ENCODE results near the gene ARHGAP32. TPM values are rescaled to one million over a fixed set of nuclear protein-coding genes. Genes with fewer than 3 reads are reported as not detected.

ARHGAP32 gene
- total RNA-seq, 4 donors from 2014 or later, result 10.0 to 53.7 (median 34.1) TPM

GRCh38 chr11:128948583-128948982, 243.5 kb downstream of the ARHGAP32 start:
- DNase-seq, result no peak
- Histone ChIP-seq H3K4me1 (no peaks in the 10 kb centered on the region), H3K4me3 (no peak overlapping the region), H3K27ac (no peak overlapping the region), H3K27me3 (no peaks in the 10 kb centered on the region), H3K9me3 (no peaks in the 10 kb centered on the region), H3K36me3 (no peaks in the 10 kb centered on the region)
- TF ChIP-seq POLR2A (IDR thresholded peaks at IDR 0.05) (no peak), CTCF (IDR thresholded peaks at IDR 0.05) (no peak)
- intact Hi-C loops (cut with DNase I; ENCODE audit: low total_unique reads), result no loop called here

DNA sequence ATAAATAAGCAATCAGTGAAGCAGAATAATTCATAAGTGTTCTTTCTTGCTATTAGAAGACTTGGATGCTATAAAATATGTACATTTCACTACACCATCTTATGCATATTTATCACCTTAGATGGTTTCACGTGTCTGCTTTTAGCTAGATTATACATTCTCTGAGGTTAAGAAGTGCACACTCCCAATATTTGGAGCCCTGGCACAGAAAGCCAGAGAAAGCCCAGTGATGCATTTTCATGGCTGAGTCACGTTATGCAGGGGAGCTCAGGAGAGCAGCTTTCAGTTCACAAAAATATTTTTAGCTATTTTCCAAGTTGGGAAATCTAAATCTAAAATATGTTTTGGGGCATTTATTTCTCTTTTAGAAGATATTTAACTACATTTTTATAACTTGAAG, 244.4 kb downstream of the ARHGAP32 start:
- H3K36me3 ChIP-seq, result no peaks in the 10 kb centered on the region
- DNase-seq, result no peak
- H3K27me3 ChIP-seq, result no peaks in the 10 kb centered on the region
- H3K27ac ChIP-seq, result no peak overlapping the region
- TF ChIP-seq POLR2A (IDR thresholded peaks at IDR 0.05) (no peak), CTCF (IDR thresholded peaks at IDR 0.05) (no peak)
- no peak overlapping the region for H3K4me3 ChIP-seq
- no peaks in the 10 kb centered on the region for H3K4me1 ChIP-seq
- intact Hi-C loops (cut with DNase I; ENCODE audit: low total_unique reads), result no loop called here
- no peaks in the 10 kb centered on the region for H3K9me3 ChIP-seq

GRCh38 chr11:128946648-128947047, 245.5 kb downstream of the ARHGAP32 start:
- H3K27me3 ChIP-seq, result no peaks in the 10 kb centered on the region
- no peak for DNase-seq
- intact Hi-C loops (cut with DNase I; ENCODE audit: low total_unique reads), result no loop called here
- H3K9me3 ChIP-seq, result no peaks in the 10 kb centered on the region
- H3K36me3 ChIP-seq, result no peaks in the 10 kb centered on the region
- H3K27ac ChIP-seq, result no peak overlapping the region
- no peak for TF ChIP-seq CTCF (IDR thresholded peaks at IDR 0.05)
- no peak overlapping the region for H3K4me3 ChIP-seq
- no peaks in the 10 kb centered on the region for H3K4me1 ChIP-seq

- intact Hi-C loops (cut with DNase I; ENCODE audit: low total_unique reads), result no loop called here
Measured at GRCh38 chr11:128943428-128943976, 248.6 kb downstream of the ARHGAP32 start.

More at GRCh38 chr11:128943428-128943976, 248.6 kb downstream of the ARHGAP32 start:
- DNase-seq, result no peak
- TF ChIP-seq CTCF (IDR thresholded peaks at IDR 0.05), result no peak
- no peak for TF ChIP-seq POLR2A (IDR thresholded peaks at IDR 0.05)
- no peak overlapping the region for H3K4me3 ChIP-seq
- H3K4me1 ChIP-seq, result no peaks in the 10 kb centered on the region
- H3K27me3 ChIP-seq, result no peaks in the 10 kb centered on the region
- H3K27ac ChIP-seq, result no peak overlapping the region
- no peaks in the 10 kb centered on the region for H3K36me3 ChIP-seq
- H3K9me3 ChIP-seq, result no peaks in the 10 kb centered on the region
